Muscle layer of duodenum (tissue), 2 donors: ENCODE data around the gene FBXO42.

ENCODE experiments used
- H3K27ac ChIP-seq: one replicate; pipeline ENCODE4 v1.7.0; 2013; ENCODE audit warnings: mild to moderate bottlenecking, low read length
- H3K27me3 ChIP-seq: one replicate; pipeline ENCODE4 v1.7.0; 2013; ENCODE audit warnings: low read depth, mild to moderate bottlenecking, control low read depth, low read length
- H3K36me3 ChIP-seq, 2 donors: one replicate each; pipeline ENCODE4 v1.7.0; 2013; ENCODE audit warnings: low read length in 2 of 2, control low read depth in 1 of 2, mild to moderate bottlenecking in 1 of 2; ENCODE audit not compliant: insufficient read depth in 2 of 2, control insufficient read depth in 1 of 2
- H3K4me1 ChIP-seq, 2 donors: one replicate each; pipeline ENCODE4 v1.7.0; 2013; ENCODE audit warnings: low read length in 2 of 2, mild to moderate bottlenecking in 2 of 2, control low read depth in 1 of 2, moderate library complexity in 1 of 2; ENCODE audit not compliant: insufficient read depth in 2 of 2, control insufficient read depth in 1 of 2
- H3K4me3 ChIP-seq, 2 donors: one replicate each; pipeline ENCODE4 v1.7.0; 2013; ENCODE audit warnings: low read length in 2 of 2, low read depth in 1 of 2, mild to moderate bottlenecking in 1 of 2
- H3K9me3 ChIP-seq, 2 donors: one replicate each; pipeline ENCODE4 v1.7.0; 2013; ENCODE audit warnings: low read length in 2 of 2, control low read depth in 1 of 2, mild to moderate bottlenecking in 1 of 2; ENCODE audit not compliant: control insufficient read depth in 1 of 2
- donor health status: healthy.

Gene FBXO42

GRCh38 chr1:16315437-16315836, 36.8 kb downstream of the FBXO42 start:
- no peaks in the 10 kb centered on the region for H3K9me3 ChIP-seq
- no peak overlapping the region for H3K27ac ChIP-seq

DNA sequence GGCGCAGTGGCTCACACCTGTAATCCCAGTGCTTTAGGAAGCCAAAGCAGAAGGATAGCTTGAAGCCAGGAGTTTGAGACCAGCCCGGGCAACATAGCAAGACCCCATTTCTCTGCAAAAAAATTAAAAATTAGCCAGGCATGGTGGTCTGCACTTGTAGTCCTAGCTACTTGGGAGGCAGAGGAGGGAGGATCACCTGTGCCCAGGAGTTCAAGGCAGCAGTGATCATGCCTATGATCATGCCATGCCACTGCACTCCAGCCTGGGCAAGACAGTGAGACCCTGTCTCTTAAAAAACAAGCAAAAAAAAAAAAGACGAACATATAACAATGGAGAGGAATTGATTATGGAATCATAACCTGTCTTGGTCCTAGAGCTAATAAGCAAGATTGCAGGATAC, 45.1 kb downstream of the FBXO42 start:
- H3K36me3 ChIP-seq = peaks cover 23 to 55% of the 10 kb centered on the region in 2 donors
- no peaks in the 10 kb centered on the region for H3K4me1 ChIP-seq
- no peaks in the 10 kb centered on the region for H3K9me3 ChIP-seq
- no peak overlapping the region for H3K4me3 ChIP-seq
- H3K27me3 ChIP-seq = no peaks in the 10 kb centered on the region
- no peak overlapping the region for H3K27ac ChIP-seq

More at GRCh38 chr1:16315437-16315836, 36.8 kb downstream of the FBXO42 start:
- no peak overlapping the region for H3K4me3 ChIP-seq
- H3K27me3 ChIP-seq = no peaks in the 10 kb centered on the region
- H3K36me3 ChIP-seq = peaks cover 19 to 30% of the 10 kb centered on the region in 2 donors
- H3K4me1 ChIP-seq = peaks cover 5 to 16% of the 10 kb centered on the region in 2 donors

DNA sequence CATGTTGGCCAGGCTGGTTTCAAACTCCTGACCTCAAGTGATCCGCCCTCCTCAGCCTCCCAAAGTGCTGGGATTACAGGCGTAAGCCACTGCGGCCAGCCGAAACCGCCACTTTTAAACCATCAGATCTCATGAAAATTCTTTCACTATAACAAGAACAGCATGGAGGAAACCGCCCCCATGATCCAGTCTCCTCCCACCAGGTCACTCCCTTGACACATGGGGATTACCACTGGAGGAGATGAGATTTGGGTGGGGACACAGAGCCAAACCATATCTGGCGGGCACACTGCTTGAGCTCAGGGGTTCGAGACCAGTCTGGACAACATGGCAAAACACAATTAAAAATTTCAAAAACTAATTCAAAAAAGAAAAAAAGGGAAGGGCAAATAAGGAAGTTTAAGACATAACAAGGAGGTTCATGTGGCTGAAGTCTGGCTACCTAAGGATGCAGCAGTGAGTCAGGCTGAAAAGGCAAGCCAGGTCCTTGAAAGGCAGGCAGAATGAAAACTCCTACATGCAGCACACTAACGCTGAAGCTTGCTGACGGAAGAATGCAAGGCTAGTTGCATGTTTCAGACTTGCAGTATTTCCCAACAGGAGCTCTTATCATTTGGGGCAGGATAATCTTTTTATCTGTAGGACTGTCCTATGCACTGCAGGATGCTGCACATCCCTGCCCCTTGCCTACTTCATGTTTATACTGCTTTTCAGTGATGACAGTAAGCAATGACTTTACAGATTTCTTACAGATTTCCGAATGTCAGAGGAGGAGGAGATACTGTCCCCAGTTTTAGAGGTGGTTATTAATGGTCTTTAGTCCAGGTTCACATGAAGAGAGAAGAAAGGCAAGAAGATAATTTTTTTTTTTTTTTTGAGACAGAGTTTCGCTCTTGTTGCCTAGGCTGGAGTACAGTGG, 49.3 kb downstream of the FBXO42 start:
- no peaks in the 10 kb centered on the region for H3K9me3 ChIP-seq
- H3K27me3 ChIP-seq = no peaks in the 10 kb centered on the region
- H3K4me1 ChIP-seq = no peaks in the 10 kb centered on the region
- H3K4me3 ChIP-seq = no peak overlapping the region
- no peak overlapping the region for H3K27ac ChIP-seq
- peaks cover 20 to 38% of the 10 kb centered on the region in 2 donors for H3K36me3 ChIP-seq

DNA sequence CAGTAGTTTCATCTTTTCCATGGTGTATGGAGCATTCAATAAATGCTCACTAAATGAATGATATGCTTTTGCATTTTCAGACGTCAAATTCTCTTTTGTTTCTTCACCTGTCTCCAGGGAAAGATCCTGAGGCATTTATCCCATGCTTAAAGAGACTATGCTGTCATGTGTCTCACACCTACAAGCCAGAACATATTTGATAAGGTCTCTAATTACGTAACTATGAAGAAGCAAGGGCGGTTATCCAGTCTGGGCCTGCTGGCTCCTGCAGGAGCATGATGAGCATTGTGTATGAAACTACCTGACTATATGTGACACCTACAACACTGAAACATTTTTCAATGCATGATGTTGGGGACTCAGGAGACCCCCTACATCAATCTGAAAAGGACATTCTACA, 51.8 kb downstream of the FBXO42 start:
- Histone ChIP-seq H3K9me3 (no peaks in the 10 kb centered on the region), H3K27ac (no peak overlapping the region), H3K27me3 (no peaks in the 10 kb centered on the region), H3K36me3 (peaks cover 14 to 32% of the 10 kb centered on the region in 2 donors), H3K4me3 (no peak overlapping the region), H3K4me1 (no peaks in the 10 kb centered on the region)

- peaks cover 18 to 35% of the 10 kb centered on the region in 2 donors for H3K36me3 ChIP-seq
- H3K27ac ChIP-seq = no peak overlapping the region
- H3K9me3 ChIP-seq = no peaks in the 10 kb centered on the region
- H3K4me1 ChIP-seq = no peaks in the 10 kb centered on the region
- H3K27me3 ChIP-seq = no peaks in the 10 kb centered on the region
- H3K4me3 ChIP-seq = no peak overlapping the region
Observed at GRCh38 chr1:16298653-16299052, 53.6 kb downstream of the FBXO42 start.

- Histone ChIP-seq H3K4me3 (no peak overlapping the region), H3K27me3 (no peaks in the 10 kb centered on the region), H3K27ac (no peak overlapping the region), H3K9me3 (no peaks in the 10 kb centered on the region), H3K4me1 (no peaks in the 10 kb centered on the region), H3K36me3 (peaks cover 15 to 27% of the 10 kb centered on the region in 2 donors)
Observed at GRCh38 chr1:16296643-16297042, 55.6 kb downstream of the FBXO42 start.

DNA sequence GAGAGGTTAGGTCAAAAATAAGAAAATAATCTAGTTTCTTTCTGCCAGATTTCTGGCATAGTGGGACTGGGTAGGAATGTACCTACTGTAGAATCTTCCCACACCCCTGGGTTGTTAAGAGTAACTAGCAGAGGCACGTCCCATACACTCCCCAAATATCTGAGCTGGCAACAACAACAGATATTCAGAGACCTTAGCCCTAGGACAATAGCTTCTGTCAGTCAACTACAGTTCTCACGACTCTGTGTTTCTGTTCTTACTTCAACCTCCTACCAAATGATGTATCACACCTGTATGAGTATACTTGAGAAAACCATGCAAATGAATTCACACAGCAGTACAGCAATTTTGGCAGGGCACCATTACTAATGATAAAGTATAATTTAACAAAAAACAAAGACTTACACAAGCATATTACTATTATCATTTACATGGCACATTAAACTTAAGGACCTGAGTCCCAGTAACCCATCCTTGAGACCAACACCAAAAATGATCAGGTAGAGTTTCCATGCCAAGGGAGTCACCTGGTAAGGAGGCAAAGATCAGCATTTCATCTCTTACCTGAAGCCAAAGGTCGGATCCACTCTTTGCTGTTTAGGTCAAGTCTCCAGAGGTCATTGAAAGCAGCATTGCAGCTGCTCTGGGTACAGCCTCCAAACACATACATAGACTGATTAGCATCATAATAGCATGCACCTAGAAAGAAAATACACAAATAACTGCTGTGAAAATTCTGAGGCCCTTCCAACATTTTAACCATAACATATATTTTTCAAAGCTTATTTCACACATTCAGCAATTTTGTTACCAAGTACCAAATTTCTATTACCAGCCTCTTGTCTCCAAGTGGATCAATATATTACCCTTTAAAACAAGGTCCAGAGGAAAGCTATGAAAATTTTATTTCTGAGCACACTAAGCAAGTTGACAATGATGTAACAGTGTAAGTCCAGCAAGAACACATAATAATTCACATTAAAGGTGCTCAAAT, 57.8 kb downstream of the FBXO42 start:
- Histone ChIP-seq H3K27me3 (no peaks in the 10 kb centered on the region), H3K27ac (peak overlapping the region; percentile 12), H3K36me3 (peaks cover 8 to 21% of the 10 kb centered on the region in 2 donors), H3K4me3 (no peak overlapping the region), H3K4me1 (no peaks in the 10 kb centered on the region), H3K9me3 (no peaks in the 10 kb centered on the region)

GRCh38 chr1:16293538-16293937, 58.7 kb downstream of the FBXO42 start:
- peak overlapping the region; percentile 12 for H3K27ac ChIP-seq

DNA sequence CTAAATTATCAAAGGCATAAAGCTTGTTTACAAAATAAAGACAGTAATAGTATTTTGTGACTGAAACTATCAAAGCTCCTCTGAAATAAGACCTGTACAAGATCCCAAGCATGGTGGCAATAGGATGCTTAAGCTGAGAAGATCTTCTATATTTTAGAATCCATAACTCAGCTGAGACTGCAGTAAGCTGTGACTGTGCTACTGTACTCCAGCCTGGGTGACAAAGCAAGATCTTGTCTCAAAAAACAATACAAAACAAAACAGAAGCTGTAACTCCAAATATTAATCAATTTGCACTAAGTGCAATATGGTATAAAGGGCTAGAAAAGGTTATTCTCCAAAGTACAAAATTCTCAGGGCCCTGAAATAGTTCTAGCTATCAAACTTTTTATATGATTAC, 59.5 kb downstream of the FBXO42 start:
- no peaks in the 10 kb centered on the region for H3K4me1 ChIP-seq
- peaks cover 8 to 21% of the 10 kb centered on the region in 2 donors for H3K36me3 ChIP-seq
- no peaks in the 10 kb centered on the region for H3K9me3 ChIP-seq
- H3K27me3 ChIP-seq = no peaks in the 10 kb centered on the region
- H3K27ac ChIP-seq = no peak overlapping the region
- no peak overlapping the region for H3K4me3 ChIP-seq

More at GRCh38 chr1:16293538-16293937, 58.7 kb downstream of the FBXO42 start:
- Histone ChIP-seq H3K9me3 (no peaks in the 10 kb centered on the region), H3K4me1 (no peaks in the 10 kb centered on the region), H3K36me3 (peaks cover 8 to 21% of the 10 kb centered on the region in 2 donors), H3K4me3 (no peak overlapping the region), H3K27me3 (no peaks in the 10 kb centered on the region)

- H3K9me3 ChIP-seq = no peaks in the 10 kb centered on the region
- H3K36me3 ChIP-seq = peaks cover 8 to 20% of the 10 kb centered on the region in 2 donors
- H3K27ac ChIP-seq = no peak overlapping the region
- H3K4me1 ChIP-seq = no peaks in the 10 kb centered on the region
- no peaks in the 10 kb centered on the region for H3K27me3 ChIP-seq
- no peak overlapping the region for H3K4me3 ChIP-seq
Observed at GRCh38 chr1:16289959-16290358, 62.3 kb downstream of the FBXO42 start.

GRCh38 chr1:16286122-16286521, 66.2 kb downstream of the FBXO42 start:
- no peaks in the 10 kb centered on the region for H3K36me3 ChIP-seq
- H3K27me3 ChIP-seq = no peaks in the 10 kb centered on the region
- H3K4me1 ChIP-seq = no peaks in the 10 kb centered on the region
- no peak overlapping the region for H3K4me3 ChIP-seq
- no peak overlapping the region for H3K27ac ChIP-seq
- no peaks in the 10 kb centered on the region for H3K9me3 ChIP-seq
